NCI-H146 treated with DMSO at 0.1 percent for 48 hours (cell line): Measurements from ENCODE around the gene ACSL3.
"Not testable (repeated sequence)": the region's sequence is repeated elsewhere in the genome, so short reads cannot be mapped to it uniquely, and the experiment has no call there.

Experiments
- DNase-seq: peaks from one replicate; lab custom pipeline; 2025; ENCODE audit not compliant: unreplicated experiment; lab: John Stamatoyannopoulos, UW

Gene ACSL3

DNA sequence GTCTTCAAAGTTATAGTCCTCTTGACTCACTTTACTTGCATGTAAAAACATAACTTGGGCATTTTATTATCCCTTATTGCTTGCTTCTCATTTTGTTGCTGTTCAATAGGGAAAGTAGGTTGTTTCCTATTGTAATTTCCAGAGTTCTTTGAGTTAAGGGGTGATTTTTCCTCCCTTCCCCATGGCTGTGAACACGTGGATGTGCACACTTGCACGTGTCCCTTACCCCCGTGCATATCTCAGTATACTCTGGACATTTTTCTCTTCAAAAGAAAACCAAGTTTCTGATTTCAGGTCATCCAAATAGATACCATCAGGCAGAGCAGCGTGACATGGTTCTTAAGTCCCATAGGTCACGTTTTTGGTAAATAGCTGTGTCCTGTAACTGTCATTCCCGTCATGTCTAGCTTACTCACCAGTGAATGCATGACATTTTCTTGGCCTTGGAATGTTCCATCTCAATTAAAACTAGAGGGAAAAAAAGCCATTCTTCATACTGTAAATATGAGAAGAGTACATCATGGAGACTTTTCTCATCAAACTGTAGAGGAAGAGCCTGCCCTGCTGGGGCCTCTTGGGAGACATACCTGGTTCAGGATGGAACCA, 107.8 kb downstream of the ACSL3 start:
- no peak for DNase-seq

DNA sequence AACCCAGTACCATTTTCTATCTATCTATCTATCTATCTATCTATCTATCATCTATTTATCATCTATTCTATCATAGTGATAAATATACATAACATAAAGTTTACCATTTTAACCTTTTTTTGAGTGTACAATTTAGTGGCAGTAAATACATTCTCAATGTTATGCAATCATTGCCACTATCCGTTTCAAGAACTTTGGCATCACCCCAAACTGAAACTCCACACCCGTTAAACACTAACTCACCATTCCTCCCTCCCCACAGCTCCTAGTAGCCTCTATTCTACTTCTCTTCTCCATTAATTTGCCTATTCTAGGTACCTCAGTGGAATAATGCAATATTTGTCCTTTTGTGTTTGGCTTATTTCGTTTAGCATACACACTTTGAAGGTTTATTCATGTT, 108.7 kb downstream of the ACSL3 start:
- no peak for DNase-seq

DNA sequence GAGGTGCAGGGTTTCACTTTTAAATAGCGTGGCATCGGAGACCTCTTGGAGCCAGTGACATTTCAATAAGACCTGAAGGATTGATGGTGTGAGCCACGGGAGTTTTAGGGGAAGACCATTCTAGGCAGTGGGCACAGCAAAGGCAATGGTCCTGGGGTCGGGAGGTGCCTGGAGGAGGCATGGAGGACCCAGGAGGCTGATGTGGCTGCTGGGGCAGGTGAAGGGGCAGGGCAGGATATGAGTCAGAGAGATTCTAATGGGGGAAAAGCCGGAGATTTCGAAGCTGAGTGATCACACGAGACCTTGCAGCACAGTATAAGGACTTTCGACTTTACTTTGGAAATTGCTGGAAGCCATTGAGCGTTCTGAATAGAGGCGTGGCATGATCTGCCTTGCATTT, 111.6 kb downstream of the ACSL3 start:
- DNase-seq = no peak

DNA sequence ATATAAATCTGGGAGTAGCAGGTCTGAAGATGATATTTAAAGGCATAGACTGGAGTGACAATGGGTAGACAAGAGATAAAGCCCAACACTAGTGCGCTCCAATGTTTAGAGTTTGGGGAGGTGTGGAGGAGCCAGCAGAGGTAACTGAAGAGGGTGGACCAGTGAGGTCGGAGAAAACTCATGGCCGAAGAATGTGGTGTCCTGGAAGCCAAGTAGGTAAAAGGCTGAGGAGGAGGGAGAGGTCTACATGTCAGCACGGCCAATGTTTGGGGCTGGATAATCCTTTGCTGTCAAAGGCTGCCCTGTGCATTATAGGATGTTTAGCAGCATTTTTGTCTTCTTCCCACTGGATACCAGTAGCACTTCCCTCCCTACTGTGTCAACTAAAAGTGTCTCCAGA, 112.4 kb downstream of the ACSL3 start:
- DNase-seq = no peak

DNA sequence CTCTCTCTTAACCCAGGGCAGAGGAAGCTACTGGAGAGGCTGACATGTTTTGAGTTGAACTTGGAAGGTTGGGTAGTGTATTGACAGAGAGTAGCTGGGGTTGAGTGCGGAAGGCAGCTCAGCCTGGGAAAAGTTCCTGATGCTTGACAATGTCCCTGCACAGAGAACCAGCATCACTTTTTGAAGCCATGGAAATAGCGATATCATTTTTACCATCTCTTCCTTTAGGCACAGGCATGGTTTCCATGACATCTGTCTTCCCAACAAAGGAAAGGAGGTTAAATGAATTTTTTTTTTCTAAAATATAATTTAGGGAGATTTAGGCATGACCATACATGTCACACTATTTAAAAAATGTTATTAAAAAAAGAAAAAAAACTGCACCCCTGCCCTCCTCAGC, 112.9 kb downstream of the ACSL3 start:
- DNase-seq = no peak

DNA sequence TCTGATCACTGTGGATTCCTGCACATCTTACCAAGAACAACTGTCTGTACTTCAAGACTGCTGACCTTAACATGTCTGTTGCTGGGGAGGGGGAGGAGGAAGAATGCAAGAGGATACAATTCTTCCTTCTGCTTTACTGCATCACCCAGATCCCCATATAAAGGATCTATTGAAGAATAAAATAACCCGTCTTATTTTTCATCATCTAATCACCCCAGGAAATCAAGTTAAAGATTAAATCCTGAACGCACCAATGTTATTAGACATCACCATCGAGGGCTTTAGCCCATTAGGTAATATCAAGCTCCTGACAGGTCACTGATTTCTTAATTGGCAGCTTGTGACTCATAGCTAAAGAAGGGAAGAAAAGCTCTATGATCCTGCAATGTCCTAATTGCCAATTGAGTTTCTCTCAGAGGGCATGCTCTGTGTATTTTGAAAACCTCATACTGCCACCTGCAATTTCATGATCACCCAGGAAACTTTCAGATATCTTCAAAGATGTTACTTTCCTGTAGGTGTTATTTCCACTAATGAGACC, 115.8 kb downstream of the ACSL3 start:
- DNase-seq = no peak

DNA sequence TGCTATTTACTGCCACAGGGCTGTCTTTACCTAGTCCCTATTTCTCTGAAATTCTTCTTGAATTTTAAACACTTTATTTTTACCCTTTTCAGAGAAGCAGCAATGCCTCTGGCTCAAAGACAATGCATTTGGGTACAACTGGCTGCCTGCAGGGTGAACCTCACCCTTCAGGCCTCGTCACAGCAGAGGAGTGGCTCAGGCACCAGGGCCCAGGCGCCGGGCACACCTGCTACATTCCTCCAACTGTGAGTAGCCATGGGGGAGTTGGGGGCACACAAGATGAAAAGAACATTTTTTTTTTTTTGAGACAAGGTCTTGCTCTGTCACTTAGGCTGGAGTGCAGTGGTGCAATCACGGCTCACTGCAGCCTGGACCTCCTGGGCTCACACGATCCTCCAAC, 116.3 kb downstream of the ACSL3 start:
- DNase-seq = no peak

DNA sequence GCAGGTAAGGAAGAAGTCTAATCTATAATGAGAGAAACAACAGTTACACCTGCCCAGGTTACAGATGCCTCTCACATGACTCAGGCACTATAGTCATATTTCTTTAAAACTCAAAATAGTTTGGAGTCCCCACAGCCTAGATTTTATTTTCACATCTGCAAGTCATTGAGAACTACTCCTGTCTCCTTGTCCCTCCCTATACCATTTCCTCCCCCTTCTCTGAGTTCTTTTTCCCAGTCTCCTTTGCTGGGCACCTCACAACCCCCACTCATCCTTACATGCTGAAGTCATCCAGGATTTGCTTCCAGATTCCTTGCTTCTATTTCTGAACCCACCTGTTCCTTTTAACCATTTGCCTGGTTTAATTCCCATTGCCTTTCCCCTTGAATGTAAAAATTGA, 118.0 kb downstream of the ACSL3 start:
- DNase-seq = no peak

DNA sequence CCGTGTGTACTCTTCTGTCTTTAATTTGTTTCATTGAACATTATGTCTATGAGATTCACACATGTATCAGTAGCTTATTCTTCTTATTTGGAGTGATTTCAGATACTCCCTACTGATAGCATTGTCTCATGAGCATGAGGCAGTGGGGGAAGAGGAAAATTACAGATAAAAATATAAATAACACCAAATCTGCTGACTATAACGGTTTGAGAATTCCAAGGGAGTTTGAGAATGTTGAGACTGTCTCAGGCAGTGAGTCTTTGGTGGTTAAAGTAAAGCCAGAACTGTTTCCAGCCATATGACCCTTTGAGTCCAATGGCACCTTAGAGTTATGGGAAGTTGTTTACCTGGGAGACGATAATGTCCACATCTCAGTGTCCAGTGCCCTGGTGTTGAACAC, 118.6 kb downstream of the ACSL3 start:
- no peak for DNase-seq

DNA sequence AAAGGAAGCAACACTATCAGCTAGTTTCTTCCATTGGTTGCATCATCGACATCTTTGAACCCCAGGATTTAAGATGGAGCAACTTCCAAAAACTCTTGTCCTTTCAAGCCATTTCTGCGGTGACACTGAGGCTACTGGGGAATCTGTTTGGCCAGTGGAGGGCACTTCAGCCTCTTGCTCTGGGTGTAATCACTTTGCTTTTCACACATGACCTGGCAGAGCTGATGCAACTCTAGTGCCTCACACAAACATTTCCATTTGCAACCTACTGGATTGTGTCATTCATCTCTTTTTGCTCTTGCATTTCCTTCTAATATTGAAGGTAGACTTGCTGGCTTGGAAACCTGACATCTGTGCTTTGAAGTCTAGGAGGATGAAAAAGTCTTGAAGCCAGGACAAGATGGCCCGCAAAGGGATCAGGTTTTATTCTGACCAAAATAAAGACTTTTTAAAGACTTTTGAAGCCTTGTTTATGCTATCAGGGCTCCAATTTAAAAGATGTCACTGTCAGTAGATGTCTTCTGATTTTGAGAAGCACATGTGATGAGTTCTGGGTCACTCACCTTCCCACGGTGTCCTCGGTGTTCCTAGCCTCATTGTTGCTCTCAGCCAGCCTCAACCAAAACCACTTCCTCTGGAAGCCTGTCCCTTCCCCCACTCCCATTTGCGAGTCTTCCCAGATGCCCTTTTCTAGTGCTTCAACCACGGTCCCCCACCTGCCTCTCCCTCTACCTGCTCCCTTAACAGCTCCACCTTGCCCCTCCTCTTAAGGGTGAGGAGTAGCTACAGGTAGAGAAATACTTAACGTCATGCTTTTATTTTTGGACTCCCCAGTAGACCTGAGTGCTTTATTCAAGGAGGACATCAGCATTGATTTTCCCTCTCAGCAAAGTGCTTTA, 121.4 kb downstream of the ACSL3 start:
- DNase-seq = peak; percentile 21

DNA sequence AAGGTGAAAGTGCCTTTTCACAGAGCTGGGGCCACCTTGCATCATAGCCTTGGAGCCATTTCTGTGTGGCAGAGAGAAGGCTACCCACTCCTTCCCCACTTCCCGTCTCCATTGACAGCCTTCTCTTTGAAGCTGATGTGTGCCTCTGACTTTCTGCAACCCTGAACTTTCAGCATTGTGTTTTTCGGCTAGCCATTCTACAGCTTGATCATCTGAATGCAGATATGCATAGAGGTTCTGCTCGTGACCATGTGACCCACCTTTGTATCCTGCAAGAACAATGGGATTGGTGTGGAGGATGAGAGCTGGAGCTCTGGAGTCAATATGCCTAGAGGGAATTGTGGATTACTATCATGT, 122.1 kb downstream of the ACSL3 start:
- DNase-seq = no peak

DNA sequence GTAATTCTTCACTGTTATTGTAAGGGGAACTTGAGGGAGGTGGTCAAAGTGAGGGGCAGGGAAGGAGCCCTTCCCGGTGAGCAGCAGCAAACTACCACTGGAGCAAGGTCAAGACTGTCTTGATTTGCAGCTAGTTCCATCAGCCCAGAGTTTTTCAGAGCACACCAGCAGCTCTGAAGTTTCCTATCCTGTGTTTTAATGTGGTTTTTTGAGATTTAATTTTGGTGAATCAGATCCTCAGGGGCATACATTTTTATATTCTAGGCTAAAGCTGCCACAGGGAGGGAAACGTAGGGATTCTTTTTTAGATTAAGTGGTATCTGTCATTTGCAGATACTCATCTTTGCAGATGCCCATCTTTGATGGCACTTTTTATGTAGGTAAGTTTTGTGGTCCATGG, 124.1 kb downstream of the ACSL3 start:
- no peak for DNase-seq

DNA sequence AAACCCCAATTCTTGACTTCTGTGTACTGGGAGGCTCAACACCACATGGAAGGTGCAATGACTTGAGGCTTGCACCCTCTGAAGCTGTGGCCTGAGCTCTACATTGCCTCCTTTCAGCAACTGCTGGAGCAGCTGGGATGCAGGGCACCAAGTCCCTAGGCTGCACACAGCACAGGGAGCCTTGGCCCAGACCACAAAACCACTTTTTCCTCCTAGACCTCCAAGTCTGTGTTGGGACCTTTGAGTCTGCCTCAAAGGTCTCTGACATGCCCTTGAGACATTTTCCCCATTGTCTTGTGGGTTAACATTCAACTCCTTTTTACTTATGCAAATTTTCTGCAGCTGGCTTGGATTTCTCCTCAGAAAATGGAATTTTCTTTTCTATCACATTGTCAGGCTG, 128.6 kb downstream of the ACSL3 start:
- DNase-seq = no peak

DNA sequence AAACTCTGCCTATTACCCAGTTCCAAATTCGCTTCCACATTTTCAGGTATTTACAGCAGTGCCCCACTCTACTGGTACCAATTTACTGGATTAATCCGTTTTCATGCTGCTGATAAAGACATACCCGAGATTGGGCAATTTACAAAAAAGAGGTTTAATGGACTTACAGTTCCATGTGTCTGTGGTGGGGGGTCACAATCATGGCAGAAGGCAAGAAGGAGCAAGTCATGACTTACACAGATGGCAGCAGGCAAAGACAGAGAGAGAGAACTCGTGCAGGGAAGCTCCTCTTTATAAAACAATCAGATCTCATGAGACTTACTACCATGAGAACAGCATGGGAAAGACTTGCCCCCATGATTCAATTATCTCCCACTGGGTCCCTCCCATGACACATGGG, 129.4 kb downstream of the ACSL3 start:
- not testable (repeated sequence) for DNase-seq

DNA sequence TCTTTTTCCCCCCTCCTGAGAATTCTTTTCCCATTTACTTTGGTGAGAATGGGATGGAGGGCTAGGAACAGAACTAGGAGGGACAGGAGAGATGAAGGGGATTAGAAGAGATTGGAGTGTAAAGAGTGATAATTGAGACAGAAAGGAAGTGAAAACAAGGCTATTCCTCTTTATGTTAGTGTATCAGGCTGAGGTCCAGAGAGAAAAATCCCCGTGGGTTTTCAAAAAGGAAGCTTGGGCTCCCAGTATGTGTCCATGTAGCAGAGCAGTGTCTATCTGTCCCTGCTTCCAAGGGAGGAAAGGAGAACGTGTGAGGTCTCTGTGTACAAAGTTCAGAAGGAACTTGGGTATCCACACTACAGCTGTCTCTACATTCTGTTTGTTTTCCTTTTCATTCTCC, 131.3 kb downstream of the ACSL3 start:
- no peak for DNase-seq
